Esophagus muscularis mucosa (tissue), 3 donors: ENCODE data around the gene PPP1R27.

Experiments
- CTCF ChIP-seq, 3 experiments: fragments of 200-600 bp in 2 of 3; fragments of 450-650 bp in 1 of 3; sonication (generic) in 2 of 3; IDR thresholded peaks; one replicate each; pipeline ENCODE4 v1.5.1; 2017 to 2019; ENCODE audit warnings: antibody characterized with exemption in 3 of 3, mild to moderate bottlenecking in 2 of 3, moderate library complexity in 1 of 3
- POLR2A ChIP-seq: fragments of 450-650 bp; IDR thresholded peaks from one replicate; pipeline ENCODE4 v1.6.1; 2017; ENCODE audit warnings: antibody characterized with exemption, moderate library complexity, mild to moderate bottlenecking, low read depth
- POLR2AphosphoS5 ChIP-seq, 2 donors: sonication (generic); formaldehyde crosslinking; IDR thresholded peaks; one replicate each; pipeline ENCODE4 v1.6.1; 2017; ENCODE audit warnings: antibody characterized with exemption in 2 of 2

- TF ChIP-seq CTCF (IDR thresholded peaks at IDR 0.05) (no peak), POLR2A (no peak), POLR2AphosphoS5 (IDR thresholded peaks at IDR 0.05) (no peak)
Observed at GRCh38 chr17:81802048-81802758, 32.6 kb downstream of the PPP1R27 start.
